NOMO-1 (cell line): ENCODE results near the gene TTC17.
A peak's percentile ranks its signal among the peaks of the same experiment; 100 is the strongest.
"Not testable (repeated sequence)": the region's sequence is repeated elsewhere in the genome, so short reads cannot be mapped to it uniquely, and the experiment has no call there.

Source experiments
- DNase-seq, 2 experiments: peaks; one replicate each; lab custom pipeline; 2025; ENCODE audit not compliant: unreplicated experiment in 2 of 2; lab: John Stamatoyannopoulos, UW

Gene TTC17

GRCh38 chr11:43358801-43359421 is at the start of gene TTC17:
TSS of gene TTC17 (plus strand) at chr11:43358920. CDS start at chr11:43358955, 35 bp downstream.
- peak; percentile 91 to 93 for DNase-seq

- DNase-seq = peak; percentile 93 to 98
Observed at GRCh38 chr11:43311791-43312607, 46.7 kb upstream of the TTC17 start, which contains the start of gene API5. TSS of gene API5 (plus strand) at chr11:43311996. CDS start at chr11:43312128, 132 bp downstream.

- DNase-seq = no peak
Observed at GRCh38 chr11:43315966-43316365, 42.8 kb upstream of the TTC17 start.

GRCh38 chr11:43316451-43316850 is 42.3 kb upstream of the TTC17 start:
- DNase-seq = no peak

- no peak for DNase-seq
Observed at GRCh38 chr11:43327987-43328386, 30.7 kb upstream of the TTC17 start.

GRCh38 chr11:43328482-43328881 is 30.2 kb upstream of the TTC17 start:
- no peak for DNase-seq

GRCh38 chr11:43341159-43341558 is 17.6 kb upstream of the TTC17 start:
- DNase-seq = no peak

GRCh38 chr11:43351426-43351825 is 7.3 kb upstream of the TTC17 start:
- DNase-seq = not testable (repeated sequence)

GRCh38 chr11:43354311-43354710 is 4.4 kb upstream of the TTC17 start:
- no peak for DNase-seq

GRCh38 chr11:43356336-43356735 is 2.4 kb upstream of the TTC17 start:
- DNase-seq = no peak

- DNase-seq = peak in 1 of 2 experiments; percentile 36
Observed at GRCh38 chr11:43358279-43358800, 380 bp upstream of the TTC17 start.

GRCh38 chr11:43359422-43359818 is 700 bp downstream of the TTC17 start:
- peak in 1 of 2 experiments; percentile 44 for DNase-seq

GRCh38 chr11:43360361-43361032 is 1.8 kb downstream of the TTC17 start:
- peak; percentile 27 to 69 for DNase-seq

GRCh38 chr11:43366677-43367076 is 8.0 kb downstream of the TTC17 start:
- DNase-seq = no peak

GRCh38 chr11:43367382-43368178 is 8.9 kb downstream of the TTC17 start:
- no peak for DNase-seq

GRCh38 chr11:43376065-43376464 is 17.3 kb downstream of the TTC17 start:
- no peak for DNase-seq

GRCh38 chr11:43376594-43376993 is 17.9 kb downstream of the TTC17 start:
- DNase-seq = no peak

- no peak for DNase-seq
Observed at GRCh38 chr11:43377389-43377788, 18.7 kb downstream of the TTC17 start.

GRCh38 chr11:43378897-43379296 is 20.2 kb downstream of the TTC17 start:
- no peak for DNase-seq

GRCh38 chr11:43381802-43382201 is 23.1 kb downstream of the TTC17 start:
- DNase-seq = no peak
